Neural progenitor cell (in vitro differentiated cells): ENCODE measurements around the gene DLG2. TPM values are rescaled to one million over a fixed set of nuclear protein-coding genes. Genes with fewer than 3 reads are reported as not detected.

Experiments used
- DNase-seq: peaks from one replicate; pipeline ENCODE4 v3.0.0-alpha.2; 2016; ENCODE audit warnings: low spot score
- H2AFZ ChIP-seq: fragments of 200-600 bp; sonication (generic); replicated peaks from 2 replicates; pipeline ENCODE4 v1.6.1; 2016; ENCODE audit warnings: antibody characterized with exemption
- H3F3A ChIP-seq: fragments of 200-600 bp; sonication (generic); 2 replicates; pipeline ENCODE4 v1.6.1; 2016; ENCODE audit warnings: antibody characterized with exemption, low read depth
- H3K27ac ChIP-seq: fragments of 200-600 bp; sonication (generic); 2 replicates; pipeline ENCODE4 v1.5.1; 2016; ENCODE audit warnings: mild to moderate bottlenecking
- H3K27me3 ChIP-seq: fragments of 200-600 bp; sonication (generic); 2 replicates; pipeline ENCODE4 v1.6.1; 2016; ENCODE audit warnings: mild to moderate bottlenecking, moderate library complexity
- H3K36me3 ChIP-seq: fragments of 200-600 bp; sonication (generic); 2 replicates; pipeline ENCODE4 v1.5.1; 2016
- H3K4me1 ChIP-seq: fragments of 200-600 bp; sonication (generic); 2 replicates; pipeline ENCODE4 v1.6.1; 2016; ENCODE audit warnings: mixed run types
- H3K4me2 ChIP-seq: fragments of 200-600 bp; sonication (generic); 2 replicates; pipeline ENCODE4 v1.6.1; 2016
- H3K4me3 ChIP-seq: fragments of 200-600 bp; sonication (generic); 2 replicates; pipeline ENCODE4 v1.5.1; 2016
- H3K79me2 ChIP-seq: fragments of 200-600 bp; sonication (generic); 2 replicates; pipeline ENCODE4 v1.6.1; 2016; ENCODE audit warnings: low read depth
- H3K9ac ChIP-seq: fragments of 200-600 bp; sonication (generic); 2 replicates; pipeline ENCODE4 v1.6.1; 2016
- H3K9me3 ChIP-seq: fragments of 200-600 bp; sonication (generic); 2 replicates; pipeline ENCODE4 v1.5.1; 2016; ENCODE audit warnings: low read depth
- H4K20me1 ChIP-seq: fragments of 200-600 bp; sonication (generic); 2 replicates; pipeline ENCODE4 v1.6.1; 2016; ENCODE audit warnings: low read depth
- H3K27ac Mint-ChIP-seq: 3 replicates; pipeline ENCODE4 v1.8.0; 2021; ENCODE audit warnings: mixed read lengths
- H3K27me3 Mint-ChIP-seq: 2 replicates; pipeline ENCODE4 v1.8.0; 2022; ENCODE audit warnings: low read depth, mild to moderate bottlenecking, inconsistent platforms, moderate library complexity, mixed read lengths; ENCODE audit not compliant: insufficient read depth
- H3K36me3 Mint-ChIP-seq: 3 replicates; pipeline ENCODE4 v1.8.0; 2021; ENCODE audit warnings: mixed read lengths
- H3K4me1 Mint-ChIP-seq: 3 replicates; pipeline ENCODE4 v1.8.0; 2021; ENCODE audit warnings: mixed read lengths
- H3K4me3 Mint-ChIP-seq: 3 replicates; pipeline ENCODE4 v1.8.0; 2021; ENCODE audit warnings: mild to moderate bottlenecking, moderate library complexity, mixed read lengths
- H3K9me3 Mint-ChIP-seq: 3 replicates; pipeline ENCODE4 v1.8.0; 2020; ENCODE audit warnings: mixed read lengths
- EZH2 ChIP-seq: fragments of 200-600 bp; sonication (generic); IDR thresholded peaks from 2 replicates; pipeline ENCODE4 v1.6.1; 2017; ENCODE audit warnings: antibody characterized with exemption, mild to moderate bottlenecking, moderate library complexity
- EZH2phosphoT487 ChIP-seq: fragments of 200-600 bp; sonication (generic); IDR thresholded peaks from 2 replicates; pipeline ENCODE4 v1.6.1; 2017; ENCODE audit warnings: antibody characterized with exemption
- total RNA-seq: library from RNA; depleted of rRNA; stranded (reverse); fragments of >200 nt; gene quantifications from 2 replicates; pipeline ENCODE4 v1.2.3, GENCODE V29; 2015; ENCODE audit warnings: low replicate concordance
- TF ChIP-seq, protein P1 (sequence below): fragments of 200-600 bp; sonication (generic); IDR thresholded peaks from 2 replicates; pipeline ENCODE4 v1.5.1; 2017; ENCODE audit warnings: antibody characterized with exemption, mild to moderate bottlenecking

DLG2 gene
- total RNA-seq, 1 donor from 2014 or later = 7.5 TPM

GRCh38 chr11:83871054-83871453 lies 1756.1 kb downstream of the DLG2 start:
- Histone ChIP-seq H2AFZ (no peak overlapping the region), H3K9me3 (no peaks in the 10 kb centered on the region), H3K36me3 (no peaks in the 10 kb centered on the region), H3K4me2 (no peak overlapping the region), H3K4me1 (no peaks in the 10 kb centered on the region), H3K9ac (no peak overlapping the region), H4K20me1 (no peaks in the 10 kb centered on the region), H3K4me3 (no peak overlapping the region), H3K27me3 (no peaks in the 10 kb centered on the region), H3K27ac (no peak overlapping the region), H3F3A (no peaks in the 10 kb centered on the region), H3K79me2 (no peaks in the 10 kb centered on the region)
- TF ChIP-seq, protein P1, sequence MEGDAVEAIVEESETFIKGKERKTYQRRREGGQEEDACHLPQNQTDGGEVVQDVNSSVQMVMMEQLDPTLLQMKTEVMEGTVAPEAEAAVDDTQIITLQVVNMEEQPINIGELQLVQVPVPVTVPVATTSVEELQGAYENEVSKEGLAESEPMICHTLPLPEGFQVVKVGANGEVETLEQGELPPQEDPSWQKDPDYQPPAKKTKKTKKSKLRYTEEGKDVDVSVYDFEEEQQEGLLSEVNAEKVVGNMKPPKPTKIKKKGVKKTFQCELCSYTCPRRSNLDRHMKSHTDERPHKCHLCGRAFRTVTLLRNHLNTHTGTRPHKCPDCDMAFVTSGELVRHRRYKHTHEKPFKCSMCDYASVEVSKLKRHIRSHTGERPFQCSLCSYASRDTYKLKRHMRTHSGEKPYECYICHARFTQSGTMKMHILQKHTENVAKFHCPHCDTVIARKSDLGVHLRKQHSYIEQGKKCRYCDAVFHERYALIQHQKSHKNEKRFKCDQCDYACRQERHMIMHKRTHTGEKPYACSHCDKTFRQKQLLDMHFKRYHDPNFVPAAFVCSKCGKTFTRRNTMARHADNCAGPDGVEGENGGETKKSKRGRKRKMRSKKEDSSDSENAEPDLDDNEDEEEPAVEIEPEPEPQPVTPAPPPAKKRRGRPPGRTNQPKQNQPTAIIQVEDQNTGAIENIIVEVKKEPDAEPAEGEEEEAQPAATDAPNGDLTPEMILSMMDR = no peak
- TF ChIP-seq EZH2 (no peak), EZH2phosphoT487 (no peak)
- Mint-ChIP-seq H3K4me1 (peaks cover 8% of the 10 kb centered on the region), H3K36me3 (no peaks in the 10 kb centered on the region), H3K27ac (no peak overlapping the region), H3K9me3 (peaks cover 2% of the 10 kb centered on the region), H3K4me3 (no peak overlapping the region), H3K27me3 (peaks cover 2% of the 10 kb centered on the region)
- DNase-seq = no peak

GRCh38 chr11:83866655-83867054 lies 1760.5 kb downstream of the DLG2 start:
- H3K9me3 ChIP-seq = no peaks in the 10 kb centered on the region

DNA sequence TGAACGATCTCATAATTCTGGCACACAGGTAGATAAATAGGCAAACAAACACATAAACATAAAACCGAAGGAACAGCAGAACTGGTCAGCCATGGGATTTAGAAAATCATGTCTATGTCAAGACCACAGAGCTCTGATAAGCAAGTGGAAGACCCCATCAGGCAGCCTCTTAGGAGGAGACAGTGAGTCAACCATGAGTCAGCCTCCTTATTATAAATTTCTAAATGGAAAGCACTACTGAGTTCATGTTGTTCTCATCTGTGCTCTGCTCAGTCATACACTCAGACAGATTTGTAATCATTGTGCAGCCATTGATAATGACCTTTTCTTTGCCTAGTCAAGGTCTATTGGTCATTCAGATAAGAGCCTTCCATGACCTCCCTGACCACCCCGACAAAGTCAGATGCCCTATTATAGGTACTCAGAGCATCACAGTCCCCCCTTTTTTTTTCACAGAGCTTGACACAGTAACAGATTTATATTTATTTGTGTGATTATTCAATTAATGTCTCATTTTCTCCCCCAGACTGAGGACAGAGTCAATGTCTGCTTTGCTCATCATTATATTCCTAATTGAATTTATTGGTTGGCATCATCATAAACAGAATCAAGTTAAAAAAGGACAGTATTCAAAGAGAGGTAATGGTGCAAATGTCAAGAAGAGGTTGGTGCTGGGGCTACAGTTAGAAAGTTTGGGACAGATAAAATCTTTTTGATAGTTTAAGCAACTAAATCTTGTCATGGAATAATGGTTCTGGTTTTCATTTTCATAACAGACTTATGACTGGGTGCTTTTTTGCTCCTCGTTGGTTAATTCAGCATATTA lies 1761.3 kb downstream of the DLG2 start:
- H3K9ac ChIP-seq = no peak overlapping the region
- H3K79me2 ChIP-seq = no peaks in the 10 kb centered on the region
- H3K27me3 Mint-ChIP-seq = peaks cover 6% of the 10 kb centered on the region
- no peak overlapping the region for H3K4me2 ChIP-seq
- no peaks in the 10 kb centered on the region for H3K27me3 ChIP-seq
- H3K4me3 ChIP-seq = no peak overlapping the region
- H2AFZ ChIP-seq = no peak overlapping the region
- H3K36me3 Mint-ChIP-seq = no peaks in the 10 kb centered on the region
- no peaks in the 10 kb centered on the region for H3K36me3 ChIP-seq
- no peak for DNase-seq
- H3K4me1 Mint-ChIP-seq = peaks cover 5% of the 10 kb centered on the region
- H4K20me1 ChIP-seq = no peaks in the 10 kb centered on the region
- peaks cover 3% of the 10 kb centered on the region for H3K9me3 Mint-ChIP-seq
- H3F3A ChIP-seq = no peaks in the 10 kb centered on the region
- H3K4me1 ChIP-seq = no peaks in the 10 kb centered on the region
- TF ChIP-seq, protein P1 = no peak
- no peak for TF ChIP-seq EZH2phosphoT487
- TF ChIP-seq EZH2 = no peak
- H3K27ac Mint-ChIP-seq = no peak overlapping the region
- H3K9me3 ChIP-seq = no peaks in the 10 kb centered on the region
- no peak overlapping the region for H3K4me3 Mint-ChIP-seq
- no peak overlapping the region for H3K27ac ChIP-seq

More at GRCh38 chr11:83866655-83867054, 1760.5 kb downstream of the DLG2 start:
- Histone ChIP-seq H3K4me3 (no peak overlapping the region), H3K27me3 (no peaks in the 10 kb centered on the region), H4K20me1 (no peaks in the 10 kb centered on the region), H3F3A (no peaks in the 10 kb centered on the region), H3K9ac (no peak overlapping the region), H2AFZ (no peak overlapping the region), H3K79me2 (no peaks in the 10 kb centered on the region), H3K4me2 (no peak overlapping the region), H3K36me3 (no peaks in the 10 kb centered on the region), H3K4me1 (no peaks in the 10 kb centered on the region), H3K27ac (no peak overlapping the region)
- DNase-seq = no peak
- no peaks in the 10 kb centered on the region for H3K36me3 Mint-ChIP-seq
- peaks cover 2% of the 10 kb centered on the region for H3K9me3 Mint-ChIP-seq
- peaks cover 8% of the 10 kb centered on the region for H3K4me1 Mint-ChIP-seq
- H3K4me3 Mint-ChIP-seq = no peak overlapping the region
- no peak for TF ChIP-seq EZH2phosphoT487
- peaks cover 6% of the 10 kb centered on the region for H3K27me3 Mint-ChIP-seq
- no peak overlapping the region for H3K27ac Mint-ChIP-seq

DNA sequence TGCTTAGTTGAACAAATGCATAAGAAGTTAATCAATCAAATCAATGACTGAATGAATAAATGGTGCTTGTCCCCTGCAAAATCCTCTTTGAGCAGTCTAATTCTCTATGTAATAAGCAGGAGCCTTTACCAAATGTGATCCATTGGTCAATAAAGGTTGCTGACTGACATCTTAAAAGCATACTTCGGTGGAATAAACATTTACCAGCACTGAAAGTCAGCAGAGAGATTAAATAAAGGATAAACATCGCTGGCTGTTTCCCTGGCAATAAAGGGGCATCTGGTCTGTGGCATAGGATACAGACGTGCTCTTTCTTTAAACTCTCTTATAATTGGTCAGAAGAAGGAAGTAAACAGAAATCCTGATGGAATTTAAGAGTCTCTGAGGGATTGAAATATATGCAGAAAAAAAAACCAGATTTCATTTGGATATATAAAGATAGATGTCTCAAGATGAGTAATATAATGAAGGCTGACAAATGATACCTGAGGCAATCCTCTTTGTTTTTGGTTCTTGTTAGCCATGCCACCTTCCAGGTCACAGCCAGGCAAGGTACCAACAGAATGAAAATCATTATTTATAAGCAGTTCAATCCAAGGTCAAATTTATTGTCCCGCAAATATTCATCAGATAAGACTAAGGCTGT lies 1762.6 kb downstream of the DLG2 start:
- H3K9me3 ChIP-seq = no peaks in the 10 kb centered on the region
- H3F3A ChIP-seq = no peaks in the 10 kb centered on the region
- H3K36me3 Mint-ChIP-seq = no peaks in the 10 kb centered on the region
- TF ChIP-seq EZH2 (no peak), EZH2phosphoT487 (no peak)
- TF ChIP-seq, protein P1 = no peak
- no peak overlapping the region for H2AFZ ChIP-seq
- H3K4me3 Mint-ChIP-seq = no peak overlapping the region
- peaks cover 6% of the 10 kb centered on the region for H3K27me3 Mint-ChIP-seq
- H3K4me3 ChIP-seq = no peak overlapping the region
- H3K4me1 ChIP-seq = no peaks in the 10 kb centered on the region
- H3K4me2 ChIP-seq = no peak overlapping the region
- no peaks in the 10 kb centered on the region for H3K36me3 ChIP-seq
- H3K27ac Mint-ChIP-seq = no peak overlapping the region
- no peak overlapping the region for H3K27ac ChIP-seq
- H3K9me3 Mint-ChIP-seq = peaks cover 8% of the 10 kb centered on the region
- no peak for DNase-seq
- no peaks in the 10 kb centered on the region for H3K4me1 Mint-ChIP-seq
- no peaks in the 10 kb centered on the region for H4K20me1 ChIP-seq
- H3K79me2 ChIP-seq = no peaks in the 10 kb centered on the region
- H3K27me3 ChIP-seq = no peaks in the 10 kb centered on the region
- H3K9ac ChIP-seq = no peak overlapping the region
